ENCODE results near the gene ZNF692. TPM values are rescaled to one million over a fixed set of nuclear protein-coding genes. Genes with fewer than 3 reads are reported as not detected.
A peak's percentile ranks its signal among the peaks of the same experiment; 100 is the strongest.

The ZNF692 gene
- total RNA-seq, 1 donor from 2014 or later, result 23.0 TPM

GRCh38 chr1:248811514-248812490 lies 47.1 kb downstream of the ZNF692 start:
- DNase-seq, result no peak
- intact Hi-C loops (cut with micrococcal nuclease), result no loop called here
- Histone ChIP-seq H3K27ac (replicated peaks) (no peak overlapping the region), H3K4me3 (no peak overlapping the region), H3K27me3 (ENCODE audit: low read depth) (no peaks in the 10 kb centered on the region), H3K4me1 (peaks cover 30% of the 10 kb centered on the region), H3K36me3 (peaks cover 51% of the 10 kb centered on the region), H3K9me3 (replicated peaks) (no peaks in the 10 kb centered on the region)
- TF ChIP-seq CTCF (IDR thresholded peaks at IDR 0.05; ENCODE audit: borderline replicate concordance), result no peak

- intact Hi-C loops (cut with micrococcal nuclease), result no loop called here
- DNase-seq, result peak; percentile 58
- no peak for TF ChIP-seq CTCF (IDR thresholded peaks at IDR 0.05; ENCODE audit: borderline replicate concordance)
- Histone ChIP-seq H3K4me1 (peaks cover 31% of the 10 kb centered on the region), H3K27ac (replicated peaks) (peak overlapping the region; percentile 50), H3K4me3 (no peak overlapping the region), H3K27me3 (ENCODE audit: low read depth) (no peaks in the 10 kb centered on the region), H3K9me3 (replicated peaks) (no peaks in the 10 kb centered on the region), H3K36me3 (peaks cover 42% of the 10 kb centered on the region)
These were observed 48.0 kb downstream of the ZNF692 start for GRCh38 chr1:248810727-248811513.

- DNase-seq, result no peak
- Histone ChIP-seq H3K27ac (replicated peaks) (peak overlapping the region; percentile 50), H3K36me3 (peaks cover 34% of the 10 kb centered on the region), H3K27me3 (ENCODE audit: low read depth) (no peaks in the 10 kb centered on the region), H3K9me3 (replicated peaks) (no peaks in the 10 kb centered on the region), H3K4me3 (no peak overlapping the region), H3K4me1 (peaks cover 37% of the 10 kb centered on the region)
- TF ChIP-seq CTCF (IDR thresholded peaks at IDR 0.05; ENCODE audit: borderline replicate concordance), result no peak
- intact Hi-C loops (cut with micrococcal nuclease), result no loop called here
These were observed 48.7 kb downstream of the ZNF692 start for GRCh38 chr1:248810000-248810726.

GRCh38 chr1:248808876-248809275 lies 50.0 kb downstream of the ZNF692 start:
- Histone ChIP-seq H3K36me3 (peaks cover 22% of the 10 kb centered on the region), H3K4me3 (no peak overlapping the region), H3K27me3 (ENCODE audit: low read depth) (no peaks in the 10 kb centered on the region), H3K27ac (replicated peaks) (no peak overlapping the region), H3K4me1 (peaks cover 43% of the 10 kb centered on the region), H3K9me3 (replicated peaks) (no peaks in the 10 kb centered on the region)
- no peak for DNase-seq
- intact Hi-C loops (cut with micrococcal nuclease), result no loop called here
- no peak for TF ChIP-seq CTCF (IDR thresholded peaks at IDR 0.05; ENCODE audit: borderline replicate concordance)
